HepG2 (cell line): ENCODE measurements around the gene NDN. TPM values are rescaled to one million over a fixed set of nuclear protein-coding genes. Genes with fewer than 3 reads are reported as not detected.
A peak's percentile ranks its signal among the peaks of the same experiment; 100 is the strongest.

Experiments
- ELF1 ChIP-seq: sonication (generic); formaldehyde crosslinking; IDR thresholded peaks from 2 replicates; pipeline ENCODE4 v1.4.0; 2020; ENCODE audit warnings: missing genetic modification reagents
- FOXK1 ChIP-seq: sonication (generic); formaldehyde crosslinking; IDR thresholded peaks from 2 replicates; pipeline ENCODE4 v1.4.0; 2020; ENCODE audit warnings: low read depth, missing genetic modification reagents, borderline replicate concordance
- ISL2 ChIP-seq: sonication (generic); formaldehyde crosslinking; IDR thresholded peaks from 2 replicates; pipeline ENCODE4 v1.5.0; 2020; ENCODE audit warnings: missing genetic modification reagents
- MYC ChIP-seq: sonication (generic); formaldehyde crosslinking; IDR thresholded peaks from 2 replicates; pipeline ENCODE4 v1.9.0; 2021; ENCODE audit warnings: missing genetic modification reagents, borderline replicate concordance
- NRL ChIP-seq: sonication (generic); formaldehyde crosslinking; IDR thresholded peaks from 2 replicates; pipeline ENCODE4 v1.5.0; 2020; ENCODE audit warnings: missing genetic modification reagents, mild to moderate bottlenecking, moderate library complexity, borderline replicate concordance
- POLR2A ChIP-seq, 2 experiments: IDR thresholded peaks; 2 replicates each; pipeline ENCODE4 v1.6.1; 2011; ENCODE audit warnings: low read depth in 2 of 2, low read length in 2 of 2, mild to moderate bottlenecking in 1 of 2, moderate library complexity in 1 of 2; ENCODE audit not compliant: insufficient read depth in 1 of 2
- POLR2AphosphoS5 ChIP-seq: IDR thresholded peaks from 2 replicates; pipeline ENCODE4 v1.6.1; 2012; ENCODE audit warnings: low read depth, low read length
- RXRA ChIP-seq: sonication (generic); formaldehyde crosslinking; IDR thresholded peaks from 2 replicates; pipeline ENCODE4 v1.5.1; 2020; ENCODE audit warnings: missing genetic modification reagents
- SALL1 ChIP-seq: sonication (generic); formaldehyde crosslinking; IDR thresholded peaks from 2 replicates; pipeline ENCODE4 v1.8.0; 2022; ENCODE audit warnings: mild to moderate bottlenecking, missing genetic modification reagents
- SAP130 ChIP-seq: IDR thresholded peaks from 2 replicates; pipeline ENCODE4 v1.6.1; 2016; ENCODE audit warnings: low read depth
- SATB2 ChIP-seq: sonication (generic); formaldehyde crosslinking; IDR thresholded peaks from 2 replicates; pipeline ENCODE4 v1.5.0; 2020; ENCODE audit warnings: missing genetic modification reagents
- TARDBP ChIP-seq: sonication (generic); formaldehyde crosslinking; IDR thresholded peaks from 2 replicates; pipeline ENCODE4 v1.8.0; 2022; ENCODE audit warnings: mild to moderate bottlenecking, missing genetic modification reagents
- ZBTB7B ChIP-seq: sonication (generic); formaldehyde crosslinking; IDR thresholded peaks from 2 replicates; pipeline ENCODE4 v1.4.0; 2020; ENCODE audit warnings: missing genetic modification reagents
- ZMYM3 ChIP-seq: sonication (generic); formaldehyde crosslinking; IDR thresholded peaks from 2 replicates; pipeline ENCODE4 v1.5.1; 2020; ENCODE audit warnings: mild to moderate bottlenecking, missing genetic modification reagents
- ZNF292 ChIP-seq: sonication (generic); formaldehyde crosslinking; IDR thresholded peaks from 2 replicates; pipeline ENCODE4 v1.8.1; 2022; ENCODE audit warnings: mild to moderate bottlenecking, low read depth, missing genetic modification reagents, borderline replicate concordance
- ZNF350 ChIP-seq: sonication (generic); formaldehyde crosslinking; IDR thresholded peaks from 2 replicates; pipeline ENCODE4 v1.4.0; 2020; ENCODE audit warnings: mild to moderate bottlenecking, low read depth, missing genetic modification reagents, borderline replicate concordance
- ZNF614 ChIP-seq: IDR thresholded peaks from 2 replicates; pipeline ENCODE4 v1.6.1; 2018; ENCODE audit warnings: missing biosample characterization, missing genetic modification reagents, inconsistent platforms, borderline replicate concordance
- ZNF792 ChIP-seq: IDR thresholded peaks from 2 replicates; pipeline ENCODE4 v1.6.1; 2016
- polyA plus RNA-seq, 8 experiments: library from polyadenylated mRNA; depleted of rRNA in 3 of 8; stranded (reverse) in 7 of 8; unstranded in 1 of 8; fragments of >200 nt; fragmentation: Illumina TruSeq in 4 of 8; extraction: Trizol in 4 of 8; gene quantifications; 2 replicates each; pipeline versions ENCODE4 v1.2.1 to v1.2.3, GENCODE V29; 2011 to 2016; ENCODE audit warnings: low read depth in 4 of 8, missing spikeins in 1 of 8, mixed read lengths in 1 of 8; ENCODE audit not compliant: insufficient read depth in 1 of 8
- total RNA-seq, 5 experiments: library from RNA; depleted of rRNA; stranded (reverse); fragments of >200 nt; fragmentation: Illumina TruSeq; extraction: Trizol; gene quantifications; 2 replicates each; pipeline ENCODE4 v1.2.3, GENCODE V29; 2016; ENCODE audit warnings: low read depth in 1 of 5
- TF ChIP-seq, protein P1 (sequence below): sonication (generic); formaldehyde crosslinking; conservative IDR thresholded peaks from 2 replicates; pipeline ENCODE4 v1.4.0; 2020; ENCODE audit warnings: mild to moderate bottlenecking, missing genetic modification reagents, moderate library complexity
- TF ChIP-seq, protein P2 (sequence below): sonication (generic); formaldehyde crosslinking; IDR thresholded peaks from 2 replicates; pipeline ENCODE4 v1.4.0; 2020; ENCODE audit warnings: missing genetic modification reagents

Gene NDN
- total and polyA plus RNA-seq, 2 of the 13 experiments (the other 11 are each of a cell fraction or from before 2014, with no cell fraction given), result 0.03 TPM; not detected in 1

DNA sequence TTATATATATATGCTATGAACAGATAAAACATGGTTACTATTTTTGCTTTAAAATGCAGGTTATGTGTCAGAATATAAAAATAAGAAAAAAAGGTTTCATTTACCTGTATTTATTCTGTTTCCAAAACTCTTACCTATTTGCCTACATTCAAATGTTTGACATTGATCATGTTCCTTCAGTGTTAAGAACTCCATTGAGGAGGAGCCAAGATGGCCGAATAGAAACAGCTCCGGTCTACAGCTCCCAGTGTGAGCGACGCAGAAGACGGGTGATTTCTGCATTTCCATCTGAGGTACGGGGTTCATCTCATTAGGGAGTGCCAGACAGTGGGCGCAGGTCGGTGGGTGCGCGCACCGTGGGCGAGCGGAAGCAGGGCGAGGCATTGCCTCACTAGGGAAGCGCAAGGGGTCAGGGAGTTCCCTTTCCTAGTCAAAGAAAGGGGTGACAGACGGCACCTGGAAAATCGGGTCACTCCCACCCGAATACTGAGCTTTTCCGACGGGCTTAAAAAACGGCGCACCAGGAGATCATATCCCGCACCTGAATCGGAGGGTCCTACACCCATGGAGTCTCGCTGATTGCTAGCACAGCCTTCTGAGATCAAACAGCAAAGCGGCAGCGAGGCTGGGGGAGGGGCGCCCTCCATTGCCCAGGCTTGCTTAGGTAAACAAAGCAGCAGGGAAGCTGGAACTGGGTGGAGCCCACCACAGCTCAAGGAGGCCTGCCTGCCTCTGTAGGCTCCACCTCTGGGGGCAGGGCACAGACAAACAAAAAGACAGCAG is 27.0 kb upstream of the NDN start (continued):
- peak; percentile 67; the same call in 1 of the 2 replicates for TF ChIP-seq ZNF292 (CRISPR knock-in tag)
- 0 out of 2 replicates have a peak, but pooled peaks have one; percentile 36 for TF ChIP-seq SATB2
- TF ChIP-seq FOXK1 (CRISPR knock-in tag), result 0 out of 2 replicates have a peak, but pooled peaks have one; percentile 50
- 0 out of 2 replicates have a peak, but pooled peaks have one; percentile 28 for TF ChIP-seq MYC (CRISPR knock-in tag)
- peak; percentile 38 for TF ChIP-seq SAP130 (CRISPR knock-in tag)
- TF ChIP-seq POLR2A (IDR thresholded peaks at IDR 0.05; ENCODE audit: insufficient read depth in 1 of 2, low read depth in 2 of 2, low read length in 2 of 2), result peak in 1 of 2 experiments; percentile 38; a peak in 1 of 4 replicates
- TF ChIP-seq ZBTB7B (CRISPR knock-in tag), result peak; percentile 63; the same call in 1 of the 2 replicates
- 0 out of 2 replicates have a peak, but pooled peaks have one; percentile 19 for TF ChIP-seq TARDBP (CRISPR knock-in tag)
- TF ChIP-seq SALL1 (CRISPR knock-in tag), result peak; percentile 70
- 0 out of 2 replicates have a peak, but pooled peaks have one; percentile 41 for TF ChIP-seq ZNF614 (CRISPR knock-in tag)
- 0 out of 2 replicates have a peak, but pooled peaks have one; percentile 33 for TF ChIP-seq NRL (CRISPR knock-in tag)
- TF ChIP-seq, protein P1, sequence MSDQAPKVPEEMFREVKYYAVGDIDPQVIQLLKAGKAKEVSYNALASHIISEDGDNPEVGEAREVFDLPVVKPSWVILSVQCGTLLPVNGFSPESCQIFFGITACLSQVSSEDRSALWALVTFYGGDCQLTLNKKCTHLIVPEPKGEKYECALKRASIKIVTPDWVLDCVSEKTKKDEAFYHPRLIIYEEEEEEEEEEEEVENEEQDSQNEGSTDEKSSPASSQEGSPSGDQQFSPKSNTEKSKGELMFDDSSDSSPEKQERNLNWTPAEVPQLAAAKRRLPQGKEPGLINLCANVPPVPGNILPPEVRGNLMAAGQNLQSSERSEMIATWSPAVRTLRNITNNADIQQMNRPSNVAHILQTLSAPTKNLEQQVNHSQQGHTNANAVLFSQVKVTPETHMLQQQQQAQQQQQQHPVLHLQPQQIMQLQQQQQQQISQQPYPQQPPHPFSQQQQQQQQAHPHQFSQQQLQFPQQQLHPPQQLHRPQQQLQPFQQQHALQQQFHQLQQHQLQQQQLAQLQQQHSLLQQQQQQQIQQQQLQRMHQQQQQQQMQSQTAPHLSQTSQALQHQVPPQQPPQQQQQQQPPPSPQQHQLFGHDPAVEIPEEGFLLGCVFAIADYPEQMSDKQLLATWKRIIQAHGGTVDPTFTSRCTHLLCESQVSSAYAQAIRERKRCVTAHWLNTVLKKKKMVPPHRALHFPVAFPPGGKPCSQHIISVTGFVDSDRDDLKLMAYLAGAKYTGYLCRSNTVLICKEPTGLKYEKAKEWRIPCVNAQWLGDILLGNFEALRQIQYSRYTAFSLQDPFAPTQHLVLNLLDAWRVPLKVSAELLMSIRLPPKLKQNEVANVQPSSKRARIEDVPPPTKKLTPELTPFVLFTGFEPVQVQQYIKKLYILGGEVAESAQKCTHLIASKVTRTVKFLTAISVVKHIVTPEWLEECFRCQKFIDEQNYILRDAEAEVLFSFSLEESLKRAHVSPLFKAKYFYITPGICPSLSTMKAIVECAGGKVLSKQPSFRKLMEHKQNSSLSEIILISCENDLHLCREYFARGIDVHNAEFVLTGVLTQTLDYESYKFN (CRISPR knock-in tag), result peak; percentile 53; the same call in 1 of the 2 replicates
- peak; percentile 22; the same call in 1 of the 2 replicates for TF ChIP-seq RXRA (CRISPR knock-in tag)
- TF ChIP-seq ZNF350 (CRISPR knock-in tag), result 0 out of 2 replicates have a peak, but pooled peaks have one; percentile 31
- TF ChIP-seq POLR2AphosphoS5, result peak; percentile 33; the same call in 1 of the 2 replicates
- peak; percentile 31; the same call in 1 of the 2 replicates for TF ChIP-seq ZMYM3
- 0 out of 2 replicates have a peak, but pooled peaks have one; percentile 35 for TF ChIP-seq ELF1 (CRISPR knock-in tag)
- 0 out of 2 replicates have a peak, but pooled peaks have one; percentile 31 for TF ChIP-seq ZNF792 (CRISPR knock-in tag)
- TF ChIP-seq, protein P2, sequence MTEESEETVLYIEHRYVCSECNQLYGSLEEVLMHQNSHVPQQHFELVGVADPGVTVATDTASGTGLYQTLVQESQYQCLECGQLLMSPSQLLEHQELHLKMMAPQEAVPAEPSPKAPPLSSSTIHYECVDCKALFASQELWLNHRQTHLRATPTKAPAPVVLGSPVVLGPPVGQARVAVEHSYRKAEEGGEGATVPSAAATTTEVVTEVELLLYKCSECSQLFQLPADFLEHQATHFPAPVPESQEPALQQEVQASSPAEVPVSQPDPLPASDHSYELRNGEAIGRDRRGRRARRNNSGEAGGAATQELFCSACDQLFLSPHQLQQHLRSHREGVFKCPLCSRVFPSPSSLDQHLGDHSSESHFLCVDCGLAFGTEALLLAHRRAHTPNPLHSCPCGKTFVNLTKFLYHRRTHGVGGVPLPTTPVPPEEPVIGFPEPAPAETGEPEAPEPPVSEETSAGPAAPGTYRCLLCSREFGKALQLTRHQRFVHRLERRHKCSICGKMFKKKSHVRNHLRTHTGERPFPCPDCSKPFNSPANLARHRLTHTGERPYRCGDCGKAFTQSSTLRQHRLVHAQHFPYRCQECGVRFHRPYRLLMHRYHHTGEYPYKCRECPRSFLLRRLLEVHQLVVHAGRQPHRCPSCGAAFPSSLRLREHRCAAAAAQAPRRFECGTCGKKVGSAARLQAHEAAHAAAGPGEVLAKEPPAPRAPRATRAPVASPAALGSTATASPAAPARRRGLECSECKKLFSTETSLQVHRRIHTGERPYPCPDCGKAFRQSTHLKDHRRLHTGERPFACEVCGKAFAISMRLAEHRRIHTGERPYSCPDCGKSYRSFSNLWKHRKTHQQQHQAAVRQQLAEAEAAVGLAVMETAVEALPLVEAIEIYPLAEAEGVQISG, result peak; percentile 49
- 0 out of 2 replicates have a peak, but pooled peaks have one; percentile 30 for TF ChIP-seq ISL2
